Epithelial cell of esophagus (primary cell): ENCODE data around the gene NR2E3.

ENCODE experiments used
- DNase-seq: peaks from one replicate; pipeline ENCODE4 v3.0.0; 2010; ENCODE audit warnings: low read depth
- H3K4me3 ChIP-seq: 2 replicates; pipeline ENCODE4 v1.5.1; 2011; ENCODE audit warnings: mild to moderate bottlenecking, low read length, control low read depth
- TF ChIP-seq, protein P1 (sequence below): IDR thresholded peaks from 2 replicates; pipeline ENCODE4 v1.5.1; 2011; ENCODE audit warnings: low read depth, mild to moderate bottlenecking, low read length, control low read depth, inconsistent platforms; ENCODE audit not compliant: insufficient read depth; ENCODE audit errors: missing control alignments

The NR2E3 gene

DNA sequence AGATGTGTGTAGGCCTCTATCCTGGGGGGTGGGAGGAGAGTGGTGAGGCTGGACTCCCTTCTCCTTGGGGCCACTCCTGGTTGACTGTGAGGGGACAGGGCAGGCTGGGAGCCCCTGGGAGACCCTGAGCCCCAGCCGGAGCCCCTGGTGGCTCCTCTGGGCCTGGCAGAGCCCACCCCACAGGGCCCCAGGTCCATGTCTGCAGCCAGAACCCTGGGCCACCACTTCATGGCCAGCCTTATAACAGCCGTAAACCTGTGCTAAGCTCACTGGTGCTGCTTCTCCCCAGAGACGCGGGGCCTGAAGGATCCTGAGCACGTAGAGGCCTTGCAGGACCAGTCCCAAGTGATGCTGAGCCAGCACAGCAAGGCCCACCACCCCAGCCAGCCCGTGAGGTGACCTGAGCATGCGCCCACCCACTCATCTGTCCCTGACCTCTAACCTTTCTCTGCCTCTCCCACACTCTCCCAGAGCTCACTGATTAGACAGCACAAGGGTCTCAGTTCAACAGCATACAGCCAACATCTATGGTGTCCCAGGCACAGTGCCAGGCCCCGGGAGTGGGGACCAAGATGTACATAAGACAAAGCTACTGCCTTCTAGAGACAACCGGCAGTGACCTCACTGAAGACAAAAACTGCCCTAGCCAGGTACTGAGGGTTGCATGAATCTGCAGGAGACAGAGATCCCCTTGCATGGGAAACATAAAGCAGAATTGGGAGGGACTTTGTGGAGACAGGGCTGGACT lies 3.5 kb downstream of the NR2E3 start:
- no peak for DNase-seq
- no peak overlapping the region for H3K4me3 ChIP-seq
- TF ChIP-seq, protein P1, sequence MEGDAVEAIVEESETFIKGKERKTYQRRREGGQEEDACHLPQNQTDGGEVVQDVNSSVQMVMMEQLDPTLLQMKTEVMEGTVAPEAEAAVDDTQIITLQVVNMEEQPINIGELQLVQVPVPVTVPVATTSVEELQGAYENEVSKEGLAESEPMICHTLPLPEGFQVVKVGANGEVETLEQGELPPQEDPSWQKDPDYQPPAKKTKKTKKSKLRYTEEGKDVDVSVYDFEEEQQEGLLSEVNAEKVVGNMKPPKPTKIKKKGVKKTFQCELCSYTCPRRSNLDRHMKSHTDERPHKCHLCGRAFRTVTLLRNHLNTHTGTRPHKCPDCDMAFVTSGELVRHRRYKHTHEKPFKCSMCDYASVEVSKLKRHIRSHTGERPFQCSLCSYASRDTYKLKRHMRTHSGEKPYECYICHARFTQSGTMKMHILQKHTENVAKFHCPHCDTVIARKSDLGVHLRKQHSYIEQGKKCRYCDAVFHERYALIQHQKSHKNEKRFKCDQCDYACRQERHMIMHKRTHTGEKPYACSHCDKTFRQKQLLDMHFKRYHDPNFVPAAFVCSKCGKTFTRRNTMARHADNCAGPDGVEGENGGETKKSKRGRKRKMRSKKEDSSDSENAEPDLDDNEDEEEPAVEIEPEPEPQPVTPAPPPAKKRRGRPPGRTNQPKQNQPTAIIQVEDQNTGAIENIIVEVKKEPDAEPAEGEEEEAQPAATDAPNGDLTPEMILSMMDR: no peak

DNA sequence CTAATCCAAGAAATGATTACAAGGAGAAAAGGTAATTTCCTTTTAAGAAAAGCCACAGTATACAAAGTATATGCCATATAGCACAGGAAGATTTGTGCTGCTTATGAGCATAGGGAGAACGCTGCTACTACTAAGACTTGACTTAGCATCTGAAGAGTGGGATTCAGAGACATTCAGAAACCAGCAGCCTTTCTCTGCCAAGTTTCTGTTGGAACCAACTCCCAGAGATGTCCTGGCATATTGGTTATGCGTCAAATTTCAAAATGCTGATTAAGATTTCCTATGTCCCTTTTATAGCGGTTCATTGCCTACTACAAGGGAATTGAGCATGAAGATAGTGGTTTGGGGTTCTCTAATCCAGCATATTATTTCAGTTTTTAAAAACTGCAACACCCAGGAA lies 4.9 kb downstream of the NR2E3 start:
- no peak overlapping the region for H3K4me3 ChIP-seq
- DNase-seq: no peak
- TF ChIP-seq, protein P1: no peak

DNA sequence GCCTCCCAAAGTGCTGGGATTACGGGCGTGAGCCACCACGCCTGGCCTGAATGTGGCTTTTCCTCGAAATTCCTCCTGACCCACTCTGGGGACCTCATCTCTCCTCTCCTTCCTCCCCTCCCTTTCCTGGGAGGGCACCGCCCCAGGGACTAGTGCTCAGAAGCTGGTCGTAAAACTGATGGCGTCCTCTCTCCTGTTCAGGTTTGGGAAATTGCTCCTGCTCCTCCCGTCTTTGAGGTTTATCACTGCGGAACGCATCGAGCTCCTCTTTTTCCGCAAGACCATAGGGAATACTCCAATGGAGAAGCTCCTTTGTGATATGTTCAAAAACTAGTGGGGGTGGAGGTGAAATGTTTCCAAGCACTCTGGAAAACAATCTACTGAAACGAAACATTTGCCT lies 7.0 kb downstream of the NR2E3 start:
- no peak for DNase-seq
- no peak overlapping the region for H3K4me3 ChIP-seq
- TF ChIP-seq, protein P1: no peak

DNA sequence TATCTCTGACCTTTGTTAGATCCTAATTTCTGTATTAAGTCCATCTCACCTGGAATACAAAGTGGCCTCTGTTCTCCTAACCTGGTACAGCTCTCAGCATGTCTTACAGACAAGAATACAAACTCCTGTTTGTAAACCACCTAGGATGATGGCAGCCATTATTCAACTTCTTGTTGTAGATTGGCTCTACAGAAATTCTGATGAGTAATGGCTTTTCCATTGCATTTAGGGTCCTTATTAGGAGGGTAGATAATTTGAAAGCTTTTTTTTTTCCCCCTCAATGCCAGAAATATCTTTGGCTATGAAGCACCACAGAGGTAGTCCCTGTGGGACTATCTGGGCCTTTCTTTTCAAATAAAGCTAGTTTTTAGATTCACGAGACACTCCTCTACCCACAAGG lies 9.8 kb downstream of the NR2E3 start:
- H3K4me3 ChIP-seq: no peak overlapping the region
- DNase-seq: no peak
- TF ChIP-seq, protein P1: no peak

DNA sequence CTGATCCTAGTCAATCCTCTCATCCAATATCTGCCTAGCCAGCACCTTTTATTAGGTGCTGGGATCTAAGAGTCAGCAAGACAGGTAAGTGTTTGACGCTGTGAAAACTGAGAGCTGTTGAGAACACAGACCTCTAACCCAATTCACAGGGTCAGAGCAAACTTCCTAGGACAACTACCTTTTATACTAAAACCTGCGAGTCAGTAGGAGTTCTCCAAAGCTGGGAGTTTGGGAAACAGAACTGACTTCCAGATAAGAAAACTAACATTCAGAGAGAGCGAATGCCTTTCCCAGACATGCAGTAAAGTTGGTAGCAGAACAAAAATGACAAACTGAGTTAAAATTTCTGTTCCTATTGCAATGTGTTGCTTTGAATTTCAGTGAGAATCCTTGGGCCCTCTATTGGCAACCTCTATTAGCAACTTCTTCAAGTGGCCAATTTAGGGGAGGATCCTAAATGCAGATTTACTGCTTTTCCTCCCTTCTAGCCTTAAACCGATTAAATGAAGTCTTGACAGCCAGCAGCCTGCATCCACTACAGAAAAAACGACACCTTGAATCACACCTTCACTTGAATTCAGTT lies 11.3 kb downstream of the NR2E3 start:
- H3K4me3 ChIP-seq: no peak overlapping the region
- DNase-seq: no peak
- TF ChIP-seq, protein P1: no peak

DNA sequence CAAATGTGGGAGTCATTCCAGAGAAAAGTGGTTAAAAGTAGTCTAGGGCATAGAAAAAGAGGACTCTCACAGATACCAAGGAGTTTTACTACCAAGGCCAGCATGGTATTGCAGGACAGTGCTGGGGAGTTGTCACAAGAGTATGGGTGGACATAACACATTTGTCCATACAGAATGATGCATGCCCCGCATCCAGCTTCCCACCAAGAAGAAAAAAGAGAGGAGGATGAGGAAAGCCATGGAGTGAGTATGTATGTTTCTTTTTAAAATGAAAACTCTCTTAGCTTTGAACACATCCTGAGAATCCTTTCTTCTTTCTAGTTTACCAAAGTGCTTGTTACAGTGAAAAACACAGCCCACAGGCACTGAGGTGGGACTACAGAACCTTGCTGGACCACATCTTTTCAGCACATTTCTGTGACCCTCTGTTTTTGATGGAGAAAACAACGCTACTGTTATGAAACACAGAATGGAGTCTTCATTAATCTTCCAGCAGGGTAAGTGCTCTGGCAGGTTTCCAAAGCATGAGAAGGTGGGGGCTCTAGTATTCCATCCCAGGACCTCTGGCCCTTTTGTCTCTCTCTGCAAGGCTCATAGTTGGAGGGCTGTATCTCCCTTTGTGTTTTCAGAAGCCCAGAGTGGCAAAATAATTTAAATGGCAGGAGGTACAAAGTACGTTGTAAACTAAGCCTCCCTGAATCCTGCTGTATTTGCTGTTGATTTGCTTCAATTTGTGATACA lies 12.7 kb downstream of the NR2E3 start:
- TF ChIP-seq, protein P1: no peak
- DNase-seq: no peak
- H3K4me3 ChIP-seq: no peak overlapping the region
